Ectodermal cell (in vitro differentiated cells): ENCODE measurements around the gene CORO2A. TPM values are rescaled to one million over a fixed set of nuclear protein-coding genes. Genes with fewer than 3 reads are reported as not detected.
A peak's percentile ranks its signal among the peaks of the same experiment; 100 is the strongest.

ENCODE experiments used
- H3K27ac ChIP-seq: 2 replicates; pipeline ENCODE4 v1.7.0; 2013; ENCODE audit warnings: mild to moderate bottlenecking, low read depth, low read length; ENCODE audit not compliant: insufficient read depth, poor library complexity, severe bottlenecking
- H3K27me3 ChIP-seq: 2 replicates; pipeline ENCODE4 v1.7.0; 2013; ENCODE audit warnings: mild to moderate bottlenecking, low read length; ENCODE audit not compliant: insufficient read depth, control insufficient read depth, poor library complexity, severe bottlenecking
- H3K36me3 ChIP-seq: one replicate; pipeline ENCODE4 v1.7.0; 2013; ENCODE audit warnings: low read length; ENCODE audit not compliant: control insufficient read depth, insufficient read depth
- H3K4me1 ChIP-seq: one replicate; pipeline ENCODE4 v1.7.0; 2013; ENCODE audit warnings: low read length; ENCODE audit not compliant: control insufficient read depth, insufficient read depth
- H3K4me3 ChIP-seq: 2 replicates; pipeline ENCODE4 v1.7.0; 2013; ENCODE audit warnings: low read depth, low read length, control low read depth; ENCODE audit not compliant: insufficient read depth
- H3K9me3 ChIP-seq: 2 replicates; pipeline ENCODE4 v1.7.0; 2013; ENCODE audit warnings: mild to moderate bottlenecking, low read length, moderate library complexity; ENCODE audit not compliant: control insufficient read depth
- WGBS, 2 experiments: methylation state at CpG; one replicate each; pipeline ENCODE4 v1.1.7; 2013; ENCODE audit warnings: missing lambda C conversion rate in 2 of 2; 5-methylcytosine and 5-hydroxymethylcytosine counted together
- polyA plus RNA-seq, 4 experiments: library from polyadenylated mRNA; stranded (reverse); fragments of 50-300 nt; gene quantifications; one replicate each; pipeline ENCODE4 v1.2.3, GENCODE V29; 2013

The CORO2A gene
- polyA plus RNA-seq (2013, experiment 1 of 4) = 4.9 TPM
- 5.0 TPM for polyA plus RNA-seq (2013, experiment 2 of 4)
- polyA plus RNA-seq (2013, experiment 3 of 4) = 4.3 TPM
- polyA plus RNA-seq (2013, experiment 4 of 4) = 4.1 TPM

- 0 to 1% methylated on average over 95 of the region's 95 CpGs for WGBS, 2 experiments
- no peaks in the 10 kb centered on the region for H3K4me1 ChIP-seq
- no peak within 1 kb of the TSS for H3K27ac ChIP-seq
- H3K4me3 ChIP-seq = peak within 1 kb of the TSS; percentile 42
- H3K9me3 ChIP-seq = no peaks in the 10 kb centered on the region
- H3K27me3 ChIP-seq = peaks cover 20% of the 10 kb centered on the region
- no peaks in the 10 kb centered on the region for H3K36me3 ChIP-seq
Measured at GRCh38 chr9:98192503-98193335, at the start of gene CORO2A. Gene CORO2A (minus strand): TSS chr9:98192637. CDS start chr9:98157660, 34,977 bp downstream.

- Histone ChIP-seq H3K36me3 (no peaks in the 10 kb centered on the region), H3K4me1 (peaks cover 6% of the 10 kb centered on the region), H3K4me3 (no peak overlapping the region), H3K9me3 (no peaks in the 10 kb centered on the region), H3K27ac (no peak overlapping the region), H3K27me3 (no peaks in the 10 kb centered on the region)
- WGBS, 2 experiments = 80 to 82% methylated on average over 8 of the region's 8 CpGs
Measured at GRCh38 chr9:98241357-98242300, 49.2 kb upstream of the CORO2A start.

GRCh38 chr9:98240475-98240874 is 48.0 kb upstream of the CORO2A start:
- Histone ChIP-seq H3K4me3 (no peak overlapping the region), H3K9me3 (no peaks in the 10 kb centered on the region), H3K36me3 (no peaks in the 10 kb centered on the region), H3K27me3 (no peaks in the 10 kb centered on the region), H3K27ac (no peak overlapping the region), H3K4me1 (peaks cover 6% of the 10 kb centered on the region)
- WGBS, 2 experiments = 93 to 95% methylated on average over 3 of the region's 3 CpGs

DNA sequence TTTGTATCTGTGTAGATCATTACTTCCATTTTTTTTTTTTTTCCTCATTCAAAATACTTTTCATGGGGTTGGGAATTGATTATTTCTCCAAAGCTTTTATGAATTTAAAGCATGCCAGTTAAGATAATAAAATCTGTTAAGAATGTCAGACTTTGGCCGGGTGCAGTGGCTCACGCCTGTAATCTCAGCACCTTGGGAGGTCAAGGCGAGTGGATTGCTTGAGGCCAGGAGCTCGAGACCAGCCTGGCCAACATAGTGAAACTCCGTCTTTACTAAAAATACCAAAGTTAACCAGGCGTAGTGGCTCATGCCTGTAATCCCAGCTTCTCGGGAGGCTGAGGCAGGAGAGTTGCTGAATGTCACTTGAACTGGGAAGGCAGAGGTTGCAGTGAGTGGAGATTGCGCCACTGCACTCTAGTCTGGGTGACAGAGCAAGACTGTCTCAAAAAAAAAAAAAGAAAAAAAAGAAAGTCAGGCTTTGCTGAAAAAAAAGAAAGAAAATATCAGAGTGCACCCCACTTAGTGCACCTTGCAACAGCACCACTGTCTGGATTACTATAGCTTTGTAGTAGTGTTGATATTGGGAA is 44.6 kb upstream of the CORO2A start:
- Histone ChIP-seq H3K27me3 (no peaks in the 10 kb centered on the region), H3K36me3 (no peaks in the 10 kb centered on the region), H3K9me3 (no peaks in the 10 kb centered on the region), H3K4me1 (no peaks in the 10 kb centered on the region), H3K4me3 (no peak overlapping the region), H3K27ac (no peak overlapping the region)
- WGBS, 2 experiments = 90 to 93% methylated on average over 8 of the region's 8 CpGs

DNA sequence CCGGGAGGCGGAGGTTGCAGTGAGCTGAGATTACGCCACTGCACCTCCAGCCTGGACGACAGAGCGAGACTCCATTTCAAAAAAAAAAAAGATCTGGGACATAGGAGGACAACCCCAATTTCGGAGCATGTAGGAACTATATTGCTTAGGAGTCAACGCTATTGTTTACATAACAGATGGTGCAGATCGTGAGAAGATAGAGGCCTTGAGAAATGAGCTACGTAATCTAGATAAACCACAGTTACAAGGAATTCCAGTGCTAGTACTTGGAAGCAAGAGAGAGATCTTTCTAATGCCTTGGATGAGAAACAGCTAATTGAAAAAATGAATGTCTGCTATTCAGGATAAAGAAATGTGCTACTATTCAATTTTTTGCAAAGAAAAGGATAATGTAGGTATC is 42.7 kb upstream of the CORO2A start:
- Histone ChIP-seq H3K4me1 (no peaks in the 10 kb centered on the region), H3K27ac (no peak overlapping the region), H3K36me3 (no peaks in the 10 kb centered on the region), H3K27me3 (no peaks in the 10 kb centered on the region), H3K4me3 (no peak overlapping the region), H3K9me3 (no peaks in the 10 kb centered on the region)
- 94 to 97% methylated on average over 9 of the region's 9 CpGs for WGBS, 2 experiments

DNA sequence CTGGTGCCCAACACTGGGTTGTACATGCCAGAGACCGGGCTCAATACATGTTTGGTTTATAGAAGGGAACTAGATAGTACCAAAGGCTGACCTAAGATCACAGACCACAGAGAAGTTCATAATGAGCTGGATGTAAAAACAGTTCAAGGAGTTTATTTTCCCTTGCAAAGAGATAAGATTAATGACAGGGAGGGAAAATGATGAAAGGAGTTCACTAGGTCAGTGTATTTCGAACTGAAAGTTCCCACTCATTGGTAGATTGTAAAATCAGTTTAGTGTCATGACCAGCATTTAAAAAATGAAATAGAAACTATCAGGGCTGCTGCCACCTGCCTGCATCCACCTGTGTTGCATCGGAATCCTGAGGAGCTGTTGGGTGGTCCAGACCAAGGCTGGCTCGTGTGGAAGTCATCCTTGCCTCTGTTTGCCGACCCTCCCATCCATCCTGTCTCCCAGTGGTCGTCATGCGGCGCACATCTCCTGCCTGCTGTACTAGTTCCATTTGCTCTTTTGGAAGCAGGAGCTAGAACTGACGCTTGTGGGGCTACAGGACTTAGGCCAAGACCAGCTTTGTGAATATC is 41.9 kb upstream of the CORO2A start:
- Histone ChIP-seq H3K27ac (no peak overlapping the region), H3K36me3 (no peaks in the 10 kb centered on the region), H3K4me1 (no peaks in the 10 kb centered on the region), H3K27me3 (no peaks in the 10 kb centered on the region), H3K4me3 (no peak overlapping the region), H3K9me3 (no peaks in the 10 kb centered on the region)
- 86 to 92% methylated on average over 9 of the region's 9 CpGs for WGBS, 2 experiments

- Histone ChIP-seq H3K36me3 (no peaks in the 10 kb centered on the region), H3K4me1 (no peaks in the 10 kb centered on the region), H3K9me3 (no peaks in the 10 kb centered on the region), H3K27me3 (no peaks in the 10 kb centered on the region), H3K27ac (no peak overlapping the region), H3K4me3 (no peak overlapping the region)
- 95 to 96% methylated on average over 5 of the region's 5 CpGs for WGBS, 2 experiments
Measured at GRCh38 chr9:98232926-98233325, 40.5 kb upstream of the CORO2A start.

DNA sequence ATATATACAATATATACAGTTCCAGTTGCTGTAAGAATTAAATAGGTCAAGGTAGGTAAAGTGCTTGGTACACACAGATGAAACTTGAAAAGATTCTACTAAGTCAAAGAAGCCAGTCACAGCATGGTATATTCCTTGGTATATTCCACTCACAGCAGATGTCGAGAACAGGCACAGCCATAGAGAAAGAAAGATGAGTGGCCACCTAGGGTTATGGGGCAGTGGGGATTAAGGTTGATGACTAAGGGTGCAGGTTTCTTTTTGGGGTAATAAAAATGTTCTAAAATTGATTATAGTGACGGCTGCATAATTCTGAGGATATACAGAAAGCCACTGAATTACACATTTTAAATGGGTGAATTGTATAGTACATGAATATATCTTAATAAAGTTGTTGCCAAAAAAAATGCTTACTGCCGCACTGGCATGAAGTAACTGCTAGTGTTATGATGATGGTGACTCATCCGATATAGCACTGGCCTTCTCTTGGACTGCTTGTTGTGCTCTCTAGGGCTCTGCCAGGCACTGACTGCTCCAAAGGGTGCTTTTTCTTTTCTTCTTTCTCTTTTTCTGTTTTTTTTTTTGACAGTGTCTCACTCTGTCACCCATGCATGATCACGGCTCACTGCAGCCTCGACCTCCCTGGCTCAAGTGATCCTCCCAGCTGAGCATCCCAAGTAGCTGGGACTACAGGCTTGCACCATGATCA is 39.5 kb upstream of the CORO2A start:
- WGBS, 2 experiments = 96 to 97% methylated on average over 6 of the region's 6 CpGs
- Histone ChIP-seq H3K4me1 (no peaks in the 10 kb centered on the region), H3K4me3 (no peak overlapping the region), H3K27me3 (no peaks in the 10 kb centered on the region), H3K36me3 (no peaks in the 10 kb centered on the region), H3K27ac (no peak overlapping the region), H3K9me3 (no peaks in the 10 kb centered on the region)

DNA sequence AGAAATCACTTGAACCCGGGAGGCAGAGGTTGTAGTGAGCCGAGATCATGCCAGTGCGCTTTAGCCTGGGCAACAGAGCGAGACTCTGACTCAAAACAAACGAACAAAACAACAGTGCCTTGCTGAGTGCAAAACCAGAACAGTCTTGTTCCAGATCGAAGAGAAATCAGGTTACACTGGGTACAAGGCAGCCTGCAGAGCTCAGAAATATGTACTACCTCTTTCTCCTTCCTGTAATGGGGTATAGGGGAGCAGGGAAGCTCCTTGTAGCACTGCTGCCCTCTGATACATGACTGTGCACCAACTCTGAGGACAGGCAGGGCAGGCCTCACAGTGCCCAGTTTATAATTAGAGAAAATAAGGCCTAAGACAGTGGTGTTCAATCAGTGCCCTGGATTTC is 38.4 kb upstream of the CORO2A start:
- WGBS, 2 experiments = 93 to 94% methylated on average over 6 of the region's 6 CpGs
- H3K9me3 ChIP-seq = no peaks in the 10 kb centered on the region
- H3K4me3 ChIP-seq = no peak overlapping the region
- no peaks in the 10 kb centered on the region for H3K4me1 ChIP-seq
- H3K27ac ChIP-seq = no peak overlapping the region
- no peaks in the 10 kb centered on the region for H3K36me3 ChIP-seq
- no peaks in the 10 kb centered on the region for H3K27me3 ChIP-seq
